MV-4-11 (cell line): Measurements from ENCODE around the gene GLS.
A peak's percentile ranks its signal among the peaks of the same experiment; 100 is the strongest.

ENCODE experiments used
- DNase-seq: peaks from one replicate; lab custom pipeline; 2025; lab: John Stamatoyannopoulos, UW

GLS gene

GRCh38 chr2:190887089-190887488, 6.5 kb downstream of the GLS start:
- no peak for DNase-seq

- no peak for DNase-seq
Observed at GRCh38 chr2:190888449-190888848, 7.8 kb downstream of the GLS start.

DNA sequence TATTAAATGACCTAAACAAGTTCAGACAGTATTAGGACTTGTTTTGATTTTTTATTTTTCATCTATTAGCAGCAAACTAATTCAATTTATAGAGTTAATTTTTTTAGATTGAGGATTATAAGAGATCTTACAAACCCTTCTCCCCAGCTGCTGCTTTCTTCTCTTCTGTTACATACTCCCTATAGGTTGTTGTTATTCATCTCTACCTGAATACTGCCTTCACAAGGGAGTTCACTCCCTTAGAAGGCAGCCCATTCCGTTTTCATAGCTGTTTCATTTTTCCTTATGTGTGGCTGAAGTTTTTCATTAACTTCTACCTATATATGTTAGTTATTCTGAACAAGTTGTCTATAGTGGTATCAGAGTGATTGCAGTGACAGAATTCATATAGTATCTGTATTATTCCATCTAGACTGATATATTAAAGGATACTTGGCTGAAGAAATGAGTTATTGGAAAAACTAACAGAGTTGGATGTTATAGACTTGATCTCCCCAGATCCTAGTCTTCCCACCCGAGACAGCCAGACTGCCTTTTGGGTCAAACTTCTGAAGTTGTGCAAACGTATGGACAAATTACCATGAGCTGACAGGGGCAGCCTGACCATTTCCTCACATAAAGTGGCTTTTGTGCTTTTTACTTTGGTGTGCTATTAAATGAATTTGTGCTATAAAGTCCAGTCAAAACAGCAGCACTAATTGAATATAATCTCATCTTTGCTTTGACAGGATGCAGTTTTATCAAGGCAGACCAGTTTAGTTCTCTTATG, 8.7 kb downstream of the GLS start:
- DNase-seq = no peak

GRCh38 chr2:190891372-190891771, 10.8 kb downstream of the GLS start:
- DNase-seq = peak; percentile 75

- DNase-seq = no peak
Observed at GRCh38 chr2:190891889-190892288, 11.3 kb downstream of the GLS start.

DNA sequence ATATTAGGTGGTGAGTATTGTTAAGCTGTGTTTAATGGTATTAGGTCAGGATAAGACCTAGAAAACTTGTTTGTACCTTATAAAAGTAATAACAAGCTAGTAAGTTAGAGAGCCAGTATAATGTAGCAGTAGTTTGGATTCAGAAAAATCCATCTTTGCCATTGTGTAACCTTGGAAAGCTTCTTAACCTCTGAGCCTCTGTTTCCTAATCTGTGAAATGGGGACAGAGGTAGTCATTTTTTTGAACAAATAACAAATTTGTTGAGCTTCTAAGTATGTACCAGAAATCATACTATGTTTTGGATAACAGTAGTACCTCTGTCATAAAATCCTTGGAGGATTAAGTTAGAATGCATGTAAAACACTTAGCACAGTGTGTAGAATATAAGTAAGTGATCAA, 12.5 kb downstream of the GLS start:
- no peak for DNase-seq

DNA sequence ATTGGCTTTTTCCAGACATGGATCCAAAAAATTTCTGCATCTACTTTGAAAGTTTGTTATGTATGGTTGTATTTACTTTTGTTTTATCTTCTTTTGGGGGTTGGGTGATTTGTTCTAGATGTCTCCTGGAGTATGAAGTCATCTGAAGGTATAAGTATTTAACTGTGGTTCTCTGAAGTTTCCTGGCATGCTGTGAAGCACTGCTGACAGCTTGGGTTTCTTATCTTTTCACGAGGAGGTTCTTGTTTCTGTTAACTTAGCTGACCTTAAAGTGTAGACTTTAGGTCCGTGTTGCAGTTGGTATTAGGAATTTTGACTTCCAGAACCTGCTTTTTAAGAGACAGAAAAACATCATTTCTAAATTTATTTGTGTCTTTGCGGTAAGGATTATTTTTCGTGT, 15.9 kb downstream of the GLS start:
- DNase-seq = no peak

- DNase-seq = no peak
Observed at GRCh38 chr2:190903693-190904450, 23.3 kb downstream of the GLS start.

- no peak for DNase-seq
Observed at GRCh38 chr2:190904640-190905261, 24.1 kb downstream of the GLS start.

DNA sequence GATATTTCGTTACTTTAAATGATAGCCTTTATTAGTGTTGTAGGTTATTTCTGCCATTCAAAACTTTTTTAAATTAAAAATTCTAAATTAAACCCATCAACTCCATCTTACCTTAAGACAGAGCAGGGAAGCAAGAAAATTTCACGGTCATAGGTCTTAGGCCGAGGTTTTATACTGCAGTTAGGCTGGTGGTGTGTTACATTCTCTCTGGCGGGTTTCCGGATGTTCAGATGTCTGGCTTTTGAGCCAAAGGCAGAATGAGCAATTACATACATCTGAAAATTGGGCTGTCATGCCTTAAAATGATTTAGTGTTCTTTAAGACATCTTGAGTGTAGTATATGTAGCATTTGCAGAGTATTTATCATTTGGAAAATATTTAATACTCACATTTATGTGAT, 27.9 kb downstream of the GLS start:
- DNase-seq = no peak

DNA sequence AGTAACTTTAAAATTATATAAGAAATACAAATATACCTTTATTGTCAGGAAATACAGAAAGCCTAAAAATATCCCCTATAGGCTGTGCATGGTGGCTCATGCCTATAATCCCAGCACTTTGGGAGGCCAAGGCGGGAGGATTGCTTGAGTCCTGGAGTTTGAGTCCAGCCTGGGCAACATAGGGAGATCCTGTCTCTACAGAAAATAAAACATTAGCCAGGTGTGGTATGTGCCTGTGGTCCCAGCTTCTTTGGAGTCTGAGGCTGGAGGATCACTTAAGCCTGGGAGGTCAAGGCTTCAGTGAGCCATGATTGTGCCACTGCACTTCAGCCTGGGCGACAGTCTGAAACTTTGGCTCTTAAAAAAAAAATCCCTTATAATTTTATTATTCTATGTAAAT, 29.1 kb downstream of the GLS start:
- no peak for DNase-seq

GRCh38 chr2:190910341-190911136, 29.9 kb downstream of the GLS start:
- no peak for DNase-seq

DNA sequence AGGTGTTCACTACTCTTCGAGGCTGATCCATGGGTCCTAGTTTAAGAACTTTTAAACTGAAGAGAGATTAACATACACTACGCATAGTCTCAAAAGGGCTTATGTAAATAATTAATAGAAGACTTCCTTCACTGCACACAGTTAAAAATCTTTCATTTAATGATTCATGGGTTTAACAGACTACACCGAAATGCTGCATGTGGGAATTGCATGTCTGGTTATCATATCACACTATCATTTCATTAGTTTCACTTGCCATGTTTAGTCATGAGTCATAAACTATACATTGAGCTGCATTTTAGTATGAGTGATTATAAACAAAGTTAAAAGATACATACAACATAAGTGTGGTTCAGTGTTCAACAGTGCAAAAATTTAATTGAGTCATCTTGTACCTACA, 31.2 kb downstream of the GLS start:
- DNase-seq = no peak

DNA sequence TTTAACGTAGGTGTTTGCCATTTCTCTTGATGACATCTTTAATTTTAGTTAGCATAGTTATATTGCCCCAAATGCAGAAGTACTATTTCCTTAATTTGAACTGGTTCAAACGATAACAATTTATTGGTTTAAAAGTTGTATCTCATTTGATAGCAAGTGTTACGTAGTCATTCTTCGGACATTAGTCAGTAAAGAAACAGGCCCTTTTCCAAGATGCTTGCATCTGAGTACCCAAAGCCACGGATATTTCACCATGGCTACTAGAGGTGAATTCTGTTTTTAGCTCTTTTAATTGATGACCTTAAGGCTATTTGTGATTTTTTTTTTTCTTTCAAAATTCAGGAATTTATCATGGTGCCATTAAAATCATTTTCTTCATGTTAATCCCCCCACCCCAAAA, 32.1 kb downstream of the GLS start:
- no peak for DNase-seq

GRCh38 chr2:190913725-190914124, 33.1 kb downstream of the GLS start:
- no peak for DNase-seq

- no peak for DNase-seq
Observed at GRCh38 chr2:190916829-190917228, 36.2 kb downstream of the GLS start.

DNA sequence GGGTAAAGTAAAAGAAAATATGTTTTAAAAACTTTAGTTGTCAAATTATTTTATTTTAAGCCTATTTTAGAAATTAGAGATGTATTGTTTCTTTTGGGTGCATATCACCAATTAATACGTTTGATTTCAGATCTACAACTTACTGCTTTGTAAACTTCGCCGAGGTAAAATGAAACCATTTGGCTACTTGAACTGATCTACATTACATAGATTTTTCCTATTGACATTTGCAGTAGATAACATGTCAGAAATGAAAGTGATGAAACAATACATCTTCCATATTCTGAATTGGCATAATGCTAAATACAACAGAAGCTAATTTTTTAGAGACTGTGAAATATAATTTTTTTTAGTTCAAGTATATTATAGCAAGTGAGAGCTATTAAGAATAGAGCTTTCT, 39.5 kb downstream of the GLS start:
- no peak for DNase-seq

DNA sequence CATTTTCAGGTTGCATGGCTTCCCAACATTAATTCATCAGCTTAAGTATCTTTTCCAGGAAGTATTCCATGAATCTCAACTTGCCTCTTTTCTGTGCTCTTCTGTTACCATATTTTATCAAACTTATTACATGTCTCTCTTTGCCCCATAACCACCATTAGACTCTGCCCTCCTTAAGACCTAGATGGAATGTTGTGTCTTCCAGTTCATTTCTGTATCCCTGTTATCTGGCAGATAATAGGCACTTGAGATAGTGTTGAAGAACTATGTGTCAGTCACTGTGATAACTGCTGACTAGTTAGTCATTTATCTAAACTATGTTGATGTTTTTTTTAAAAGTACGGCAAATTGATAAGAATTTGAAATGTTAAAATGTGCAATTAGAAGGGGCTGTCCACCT, 41.8 kb downstream of the GLS start:
- DNase-seq = no peak

GRCh38 chr2:190927301-190927700, 46.7 kb downstream of the GLS start:
- DNase-seq = no peak

DNA sequence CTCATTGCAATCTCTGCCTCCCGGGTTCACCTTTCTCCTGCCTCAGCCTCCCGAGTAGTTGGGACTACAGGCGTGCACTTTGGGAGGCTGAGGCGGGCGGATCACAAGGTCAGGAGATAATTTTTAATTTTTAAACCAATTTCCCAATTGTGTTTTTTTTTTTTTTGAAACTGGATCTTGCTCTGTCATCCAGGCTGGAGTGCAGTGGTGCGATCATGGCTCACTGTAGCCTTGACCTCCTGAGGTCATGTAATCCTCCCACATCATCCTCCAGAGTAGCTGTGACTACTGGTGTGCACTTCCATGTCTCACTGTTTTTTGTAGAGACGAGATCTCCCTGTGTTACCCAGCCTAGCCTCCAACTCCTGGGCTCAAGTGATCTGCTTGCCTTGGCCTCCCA, 49.3 kb downstream of the GLS start:
- no peak for DNase-seq

DNA sequence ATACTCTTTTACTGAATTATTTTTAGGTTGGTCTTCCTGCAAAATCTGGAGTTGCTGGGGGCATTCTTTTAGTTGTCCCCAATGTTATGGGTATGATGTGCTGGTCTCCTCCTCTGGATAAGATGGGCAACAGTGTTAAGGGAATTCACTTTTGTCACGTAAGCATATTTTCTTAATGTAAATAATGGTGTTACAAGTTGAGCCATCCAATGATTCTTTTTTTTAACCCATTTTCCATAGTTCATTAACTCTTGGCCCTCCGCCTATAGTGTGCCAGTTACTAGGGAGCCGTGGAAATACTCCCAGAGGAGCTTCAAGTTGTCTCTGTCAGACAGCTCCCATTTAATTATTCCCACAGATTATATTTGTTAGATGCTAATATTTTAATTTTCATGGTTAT, 49.8 kb downstream of the GLS start:
- no peak for DNase-seq

DNA sequence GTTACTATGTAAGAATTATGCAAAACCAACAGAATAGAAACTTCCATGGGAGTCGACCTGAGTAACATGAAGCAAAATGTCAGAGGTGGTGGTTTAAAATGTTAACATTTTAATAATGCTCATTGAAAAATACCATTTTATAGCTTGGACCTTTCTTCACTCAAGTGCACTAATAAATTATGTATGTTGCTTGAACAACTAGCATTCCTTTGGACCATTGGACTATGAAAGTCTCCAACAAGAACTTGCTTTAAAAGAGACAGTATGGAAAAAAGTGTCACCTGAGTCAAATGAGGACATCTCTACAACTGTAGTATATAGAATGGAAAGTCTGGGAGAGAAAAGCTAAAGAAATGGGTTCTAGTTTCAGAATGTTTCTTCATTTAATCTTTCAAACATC, 51.9 kb downstream of the GLS start:
- no peak for DNase-seq
